ENCODE results near the gene ARFGAP1. TPM values are rescaled to one million over a fixed set of nuclear protein-coding genes. Genes with fewer than 3 reads are reported as not detected.

The ARFGAP1 gene
- total and polyA plus RNA-seq, 10 of the 15 experiments (the other 5 are each of a cell fraction or from before 2014, with no cell fraction given): 0.45 to 79.9 (median 30.8) TPM

DNA sequence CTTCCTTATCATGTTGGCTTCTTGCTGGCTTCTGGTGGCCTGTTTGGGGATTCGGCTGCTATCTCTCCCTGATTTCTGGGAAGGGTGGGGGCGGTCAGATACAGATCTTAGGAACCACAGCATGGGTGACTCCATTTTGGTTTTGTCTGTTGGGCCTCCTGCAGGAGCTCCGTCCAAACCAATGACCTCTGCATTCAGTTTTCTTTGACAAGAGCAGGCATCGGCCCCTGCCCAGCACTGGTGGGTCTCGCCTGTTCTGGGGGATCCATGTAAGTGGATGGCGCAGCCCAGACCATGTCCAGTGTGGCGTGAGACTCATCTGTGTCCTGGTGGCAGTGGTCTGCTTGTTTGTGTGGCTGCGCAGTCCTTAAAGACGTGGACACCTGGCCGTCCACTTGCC is 8.6 kb upstream of the ARFGAP1 start:
- ChIA-PET RAD21 (ENCODE audit: unreplicated experiment) (no interaction called here), CTCF (no interaction called here), SMC1A (ENCODE audit: uncharacterized antibody, unreplicated experiment) (no interaction called here), POLR2A (no interaction called here)
- FAIRE-seq (no peak), ATAC-seq (no peak), DNase-seq (ENCODE audit: low read depth, low spot score) (no peak)
- Histone ChIP-seq H3K9me3 (replicated peaks; ENCODE audit: control insufficient read depth, insufficient read depth, low read length) (no peaks in the 10 kb centered on the region), H2AFZ (ENCODE audit: control insufficient read depth, low read depth, low read length) (no peak overlapping the region), H3K79me2 (ENCODE audit: control insufficient read depth, insufficient read depth, low read length) (no peaks in the 10 kb centered on the region), H3K4me1 (ENCODE audit: control insufficient read depth, insufficient read depth, low read length) (no peaks in the 10 kb centered on the region), H3K27me3 (replicated peaks in 1 of 2; ENCODE audit: control insufficient read depth in 2 of 2, insufficient read depth in 2 of 2, low read length in 1 of 2) (peaks cover 0 to 5% of the 10 kb centered on the region in 2 experiments; a peak in 2 of 4 replicates), H3K27ac (ENCODE audit: control insufficient read depth, insufficient read depth) (no peak overlapping the region), H3K4me3 (no peak overlapping the region), H3K36me3 (ENCODE audit: control insufficient read depth in 2 of 2, insufficient read depth in 2 of 2, low read length in 1 of 2) (no peaks in the 10 kb centered on the region), H3K4me2 (ENCODE audit: control insufficient read depth, insufficient read depth) (no peak overlapping the region), H4K20me1 (ENCODE audit: control insufficient read depth, insufficient read depth) (no peaks in the 10 kb centered on the region), H3K9ac (ENCODE audit: control insufficient read depth, insufficient read depth, low read length) (no peak overlapping the region)
- no TSS peak for BruUV-seq (replicated peaks)
- in situ Hi-C loops (cut with MboI): no loop called here
- intact Hi-C loops (cut with micrococcal nuclease; ENCODE audit: unreplicated experiment): no loop called here
- WGBS (ENCODE audit: insufficient coverage, insufficient replicate concordance, low lambda C conversion rate, missing lambda C conversion rate): 29% methylated on average over 10 of the region's 10 CpGs
- TF ChIP-seq MEF2A (IDR thresholded peaks at IDR 0.05; ENCODE audit: insufficient read depth, low read depth, low read length) (no peak), SREBF1 (IDR thresholded peaks at IDR 0.05; ENCODE audit: low read length) (no peak), SMAD1 (IDR thresholded peaks at IDR 0.05; ENCODE audit: low read depth, partially characterized antibody) (no peak), RB1 (IDR thresholded peaks at IDR 0.05; ENCODE audit: borderline replicate concordance) (no peak), RFX5 (IDR thresholded peaks at IDR 0.05; ENCODE audit: low read depth, low read length) (no peak), PAX8 (IDR thresholded peaks at IDR 0.05) (no peak), MXI1 (IDR thresholded peaks at IDR 0.05; ENCODE audit: low read depth, low read length) (no peak), PML (IDR thresholded peaks at IDR 0.05; ENCODE audit: low read length) (no peak), JUND (IDR thresholded peaks at IDR 0.05; ENCODE audit: low read depth, low read length) (no peak), CEBPZ (IDR thresholded peaks at IDR 0.05; ENCODE audit: low read depth, low read length) (no peak), LARP7 (IDR thresholded peaks at IDR 0.05) (no peak), KLF5 (IDR thresholded peaks at IDR 0.05; ENCODE audit: partially characterized antibody) (no peak), TBL1XR1 (IDR thresholded peaks at IDR 0.05; ENCODE audit: low read depth, low read length) (no peak), ZNF217 (IDR thresholded peaks at IDR 0.05) (no peak), IKZF1 (conservative IDR thresholded peaks at IDR 0.05) (no peak), POLR2AphosphoS5 (IDR thresholded peaks at IDR 0.05; ENCODE audit: low read length) (no peak)
- TF ChIP-seq, protein P1, sequence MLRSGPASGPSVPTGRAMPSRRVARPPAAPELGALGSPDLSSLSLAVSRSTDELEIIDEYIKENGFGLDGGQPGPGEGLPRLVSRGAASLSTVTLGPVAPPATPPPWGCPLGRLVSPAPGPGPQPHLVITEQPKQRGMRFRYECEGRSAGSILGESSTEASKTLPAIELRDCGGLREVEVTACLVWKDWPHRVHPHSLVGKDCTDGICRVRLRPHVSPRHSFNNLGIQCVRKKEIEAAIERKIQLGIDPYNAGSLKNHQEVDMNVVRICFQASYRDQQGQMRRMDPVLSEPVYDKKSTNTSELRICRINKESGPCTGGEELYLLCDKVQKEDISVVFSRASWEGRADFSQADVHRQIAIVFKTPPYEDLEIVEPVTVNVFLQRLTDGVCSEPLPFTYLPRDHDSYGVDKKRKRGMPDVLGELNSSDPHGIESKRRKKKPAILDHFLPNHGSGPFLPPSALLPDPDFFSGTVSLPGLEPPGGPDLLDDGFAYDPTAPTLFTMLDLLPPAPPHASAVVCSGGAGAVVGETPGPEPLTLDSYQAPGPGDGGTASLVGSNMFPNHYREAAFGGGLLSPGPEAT (IDR thresholded peaks at IDR 0.05; ENCODE audit: low read depth): no peak
- TF ChIP-seq, protein P2, sequence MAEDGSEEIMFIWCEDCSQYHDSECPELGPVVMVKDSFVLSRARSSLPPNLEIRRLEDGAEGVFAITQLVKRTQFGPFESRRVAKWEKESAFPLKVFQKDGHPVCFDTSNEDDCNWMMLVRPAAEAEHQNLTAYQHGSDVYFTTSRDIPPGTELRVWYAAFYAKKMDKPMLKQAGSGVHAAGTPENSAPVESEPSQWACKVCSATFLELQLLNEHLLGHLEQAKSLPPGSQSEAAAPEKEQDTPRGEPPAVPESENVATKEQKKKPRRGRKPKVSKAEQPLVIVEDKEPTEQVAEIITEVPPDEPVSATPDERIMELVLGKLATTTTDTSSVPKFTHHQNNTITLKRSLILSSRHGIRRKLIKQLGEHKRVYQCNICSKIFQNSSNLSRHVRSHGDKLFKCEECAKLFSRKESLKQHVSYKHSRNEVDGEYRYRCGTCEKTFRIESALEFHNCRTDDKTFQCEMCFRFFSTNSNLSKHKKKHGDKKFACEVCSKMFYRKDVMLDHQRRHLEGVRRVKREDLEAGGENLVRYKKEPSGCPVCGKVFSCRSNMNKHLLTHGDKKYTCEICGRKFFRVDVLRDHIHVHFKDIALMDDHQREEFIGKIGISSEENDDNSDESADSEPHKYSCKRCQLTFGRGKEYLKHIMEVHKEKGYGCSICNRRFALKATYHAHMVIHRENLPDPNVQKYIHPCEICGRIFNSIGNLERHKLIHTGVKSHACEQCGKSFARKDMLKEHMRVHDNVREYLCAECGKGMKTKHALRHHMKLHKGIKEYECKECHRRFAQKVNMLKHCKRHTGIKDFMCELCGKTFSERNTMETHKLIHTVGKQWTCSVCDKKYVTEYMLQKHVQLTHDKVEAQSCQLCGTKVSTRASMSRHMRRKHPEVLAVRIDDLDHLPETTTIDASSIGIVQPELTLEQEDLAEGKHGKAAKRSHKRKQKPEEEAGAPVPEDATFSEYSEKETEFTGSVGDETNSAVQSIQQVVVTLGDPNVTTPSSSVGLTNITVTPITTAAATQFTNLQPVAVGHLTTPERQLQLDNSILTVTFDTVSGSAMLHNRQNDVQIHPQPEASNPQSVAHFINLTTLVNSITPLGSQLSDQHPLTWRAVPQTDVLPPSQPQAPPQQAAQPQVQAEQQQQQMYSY (CRISPR knock-in tag; IDR thresholded peaks at IDR 0.05): no peak

All from GM12878 (cell line).